ENCODE results near the gene DST. TPM values are rescaled to one million over a fixed set of nuclear protein-coding genes. Genes with fewer than 3 reads are reported as not detected.

DST gene
- total and polyA plus RNA-seq, 2 donors: 56.2 to 311 TPM

- Histone ChIP-seq H3K4me1 (ENCODE audit: control insufficient read depth in 2 of 2, insufficient read depth in 2 of 2, low read length in 2 of 2) (no peaks in the 10 kb centered on the region), H3K27me3 (ENCODE audit: control insufficient read depth in 2 of 2, insufficient read depth in 1 of 2, low read length in 1 of 2) (no peaks in the 10 kb centered on the region), H3K27ac (ENCODE audit: low read depth in 1 of 2, low read length in 1 of 2) (no peak overlapping the region), H3K4me3 (ENCODE audit: low read length in 2 of 2) (no peak overlapping the region), H3K9me3 (ENCODE audit: control insufficient read depth in 2 of 2, insufficient read depth in 1 of 2, low read length in 1 of 2) (no peaks in the 10 kb centered on the region), H3K36me3 (ENCODE audit: control insufficient read depth in 2 of 2, insufficient read depth in 2 of 2, low read length in 1 of 2) (no peaks in the 10 kb centered on the region)
- no peak for DNase-seq (ENCODE audit: low read depth in 6 of 9, low spot score in 9 of 9)
- WGBS: 98% methylated on average over 13 of the region's 13 CpGs
Measured at GRCh38 chr6:56463443-56463842, 179.2 kb downstream of the DST start.

- no peaks in the 10 kb centered on the region for H3K36me3 ChIP-seq (ENCODE audit: control insufficient read depth in 2 of 2, insufficient read depth in 2 of 2, low read length in 1 of 2)
- H3K4me1 ChIP-seq (ENCODE audit: control insufficient read depth in 2 of 2, insufficient read depth in 2 of 2, low read length in 2 of 2): no peaks in the 10 kb centered on the region
- H3K9me3 ChIP-seq (ENCODE audit: control insufficient read depth in 2 of 2, insufficient read depth in 1 of 2, low read length in 1 of 2): no peaks in the 10 kb centered on the region
- no peak overlapping the region for H3K4me3 ChIP-seq (ENCODE audit: low read length in 2 of 2)
- peak overlapping the region in 1 of 2 donors; percentile 34 for H3K27ac ChIP-seq (ENCODE audit: low read depth in 1 of 2, low read length in 1 of 2)
- DNase-seq (ENCODE audit: low read depth in 6 of 9, low spot score in 9 of 9): no peak
- no peaks in the 10 kb centered on the region for H3K27me3 ChIP-seq (ENCODE audit: control insufficient read depth in 2 of 2, insufficient read depth in 1 of 2, low read length in 1 of 2)
- WGBS: 97% methylated on average over 13 of the region's 13 CpGs
Measured at GRCh38 chr6:56459030-56459805, 183.5 kb downstream of the DST start.

- Histone ChIP-seq H3K27me3 (ENCODE audit: control insufficient read depth in 2 of 2, insufficient read depth in 1 of 2, low read length in 1 of 2) (no peaks in the 10 kb centered on the region), H3K9me3 (ENCODE audit: control insufficient read depth in 2 of 2, insufficient read depth in 1 of 2, low read length in 1 of 2) (no peaks in the 10 kb centered on the region), H3K4me3 (ENCODE audit: low read length in 2 of 2) (no peak overlapping the region), H3K36me3 (ENCODE audit: control insufficient read depth in 2 of 2, insufficient read depth in 2 of 2, low read length in 1 of 2) (no peaks in the 10 kb centered on the region), H3K4me1 (ENCODE audit: control insufficient read depth in 2 of 2, insufficient read depth in 2 of 2, low read length in 2 of 2) (no peaks in the 10 kb centered on the region), H3K27ac (ENCODE audit: low read depth in 1 of 2, low read length in 1 of 2) (peak overlapping the region in 1 of 2 donors; percentile 10)
- 87% methylated on average over 5 of the region's 5 CpGs for WGBS
- DNase-seq (ENCODE audit: low read depth in 6 of 9, low spot score in 9 of 9): peak in 1 of 9 donors; percentile 6
Measured at GRCh38 chr6:56458324-56458884, 184.3 kb downstream of the DST start.

- Histone ChIP-seq H3K27me3 (ENCODE audit: control insufficient read depth in 2 of 2, insufficient read depth in 1 of 2, low read length in 1 of 2) (no peaks in the 10 kb centered on the region), H3K36me3 (ENCODE audit: control insufficient read depth in 2 of 2, insufficient read depth in 2 of 2, low read length in 1 of 2) (no peaks in the 10 kb centered on the region), H3K27ac (ENCODE audit: low read depth in 1 of 2, low read length in 1 of 2) (no peak overlapping the region), H3K4me3 (ENCODE audit: low read length in 2 of 2) (no peak overlapping the region), H3K4me1 (ENCODE audit: control insufficient read depth in 2 of 2, insufficient read depth in 2 of 2, low read length in 2 of 2) (no peaks in the 10 kb centered on the region), H3K9me3 (ENCODE audit: control insufficient read depth in 2 of 2, insufficient read depth in 1 of 2, low read length in 1 of 2) (no peaks in the 10 kb centered on the region)
- WGBS: 49% methylated on average over 2 of the region's 2 CpGs
- DNase-seq (ENCODE audit: low read depth in 6 of 9, low spot score in 9 of 9): no peak
Measured at GRCh38 chr6:56456785-56457184, 185.9 kb downstream of the DST start.

GRCh38 chr6:56450882-56451739 is 191.6 kb downstream of the DST start:
- Histone ChIP-seq H3K27me3 (ENCODE audit: control insufficient read depth in 2 of 2, insufficient read depth in 1 of 2, low read length in 1 of 2) (no peaks in the 10 kb centered on the region), H3K4me1 (ENCODE audit: control insufficient read depth in 2 of 2, insufficient read depth in 2 of 2, low read length in 2 of 2) (no peaks in the 10 kb centered on the region), H3K36me3 (ENCODE audit: control insufficient read depth in 2 of 2, insufficient read depth in 2 of 2, low read length in 1 of 2) (no peaks in the 10 kb centered on the region), H3K27ac (ENCODE audit: low read depth in 1 of 2, low read length in 1 of 2) (no peak overlapping the region), H3K9me3 (ENCODE audit: control insufficient read depth in 2 of 2, insufficient read depth in 1 of 2, low read length in 1 of 2) (no peaks in the 10 kb centered on the region), H3K4me3 (ENCODE audit: low read length in 2 of 2) (no peak overlapping the region)
- 92% methylated on average over 2 of the region's 2 CpGs for WGBS
- no peak for DNase-seq (ENCODE audit: low read depth in 6 of 9, low spot score in 9 of 9)

- Histone ChIP-seq H3K4me3 (ENCODE audit: low read length in 2 of 2) (no peak overlapping the region), H3K27me3 (ENCODE audit: control insufficient read depth in 2 of 2, insufficient read depth in 1 of 2, low read length in 1 of 2) (no peaks in the 10 kb centered on the region), H3K27ac (ENCODE audit: low read depth in 1 of 2, low read length in 1 of 2) (no peak overlapping the region), H3K9me3 (ENCODE audit: control insufficient read depth in 2 of 2, insufficient read depth in 1 of 2, low read length in 1 of 2) (no peaks in the 10 kb centered on the region), H3K4me1 (ENCODE audit: control insufficient read depth in 2 of 2, insufficient read depth in 2 of 2, low read length in 2 of 2) (no peaks in the 10 kb centered on the region), H3K36me3 (ENCODE audit: control insufficient read depth in 2 of 2, insufficient read depth in 2 of 2, low read length in 1 of 2) (no peaks in the 10 kb centered on the region)
- DNase-seq (ENCODE audit: low read depth in 6 of 9, low spot score in 9 of 9): no peak
- 82% methylated on average over 3 of the region's 3 CpGs for WGBS
Measured at GRCh38 chr6:56450376-56450775, 192.3 kb downstream of the DST start.

- 96% methylated on average over 1 of the region's 1 CpG for WGBS
Measured at GRCh38 chr6:56448046-56448445, 194.6 kb downstream of the DST start.

GRCh38 chr6:56445818-56446217 is 196.9 kb downstream of the DST start:
- no peak for DNase-seq (ENCODE audit: low read depth in 6 of 9, low spot score in 9 of 9)
- no peak overlapping the region for H3K4me3 ChIP-seq (ENCODE audit: low read length in 2 of 2)
- H3K9me3 ChIP-seq (ENCODE audit: control insufficient read depth in 2 of 2, insufficient read depth in 1 of 2, low read length in 1 of 2): no peaks in the 10 kb centered on the region
- no peaks in the 10 kb centered on the region for H3K4me1 ChIP-seq (ENCODE audit: control insufficient read depth in 2 of 2, insufficient read depth in 2 of 2, low read length in 2 of 2)
- 95% methylated on average over 8 of the region's 8 CpGs for WGBS
- no peak overlapping the region for H3K27ac ChIP-seq (ENCODE audit: low read depth in 1 of 2, low read length in 1 of 2)
- H3K27me3 ChIP-seq (ENCODE audit: control insufficient read depth in 2 of 2, insufficient read depth in 1 of 2, low read length in 1 of 2): no peaks in the 10 kb centered on the region
- H3K36me3 ChIP-seq (ENCODE audit: control insufficient read depth in 2 of 2, insufficient read depth in 2 of 2, low read length in 1 of 2): no peaks in the 10 kb centered on the region

More at GRCh38 chr6:56448046-56448445, 194.6 kb downstream of the DST start:
- no peaks in the 10 kb centered on the region for H3K36me3 ChIP-seq (ENCODE audit: control insufficient read depth in 2 of 2, insufficient read depth in 2 of 2, low read length in 1 of 2)
- no peaks in the 10 kb centered on the region for H3K27me3 ChIP-seq (ENCODE audit: control insufficient read depth in 2 of 2, insufficient read depth in 1 of 2, low read length in 1 of 2)
- H3K27ac ChIP-seq (ENCODE audit: low read depth in 1 of 2, low read length in 1 of 2): no peak overlapping the region
- H3K4me3 ChIP-seq (ENCODE audit: low read length in 2 of 2): no peak overlapping the region
- no peaks in the 10 kb centered on the region for H3K9me3 ChIP-seq (ENCODE audit: control insufficient read depth in 2 of 2, insufficient read depth in 1 of 2, low read length in 1 of 2)
- no peaks in the 10 kb centered on the region for H3K4me1 ChIP-seq (ENCODE audit: control insufficient read depth in 2 of 2, insufficient read depth in 2 of 2, low read length in 2 of 2)
- DNase-seq (ENCODE audit: low read depth in 6 of 9, low spot score in 9 of 9): no peak

- 95% methylated on average over 2 of the region's 2 CpGs for WGBS
- no peaks in the 10 kb centered on the region for H3K36me3 ChIP-seq (ENCODE audit: control insufficient read depth in 2 of 2, insufficient read depth in 2 of 2, low read length in 1 of 2)
Measured at GRCh38 chr6:56444855-56445254, 197.8 kb downstream of the DST start.

More at GRCh38 chr6:56444855-56445254, 197.8 kb downstream of the DST start:
- DNase-seq (ENCODE audit: low read depth in 6 of 9, low spot score in 9 of 9): no peak
- H3K27ac ChIP-seq (ENCODE audit: low read depth in 1 of 2, low read length in 1 of 2): no peak overlapping the region
- H3K4me3 ChIP-seq (ENCODE audit: low read length in 2 of 2): no peak overlapping the region
- no peaks in the 10 kb centered on the region for H3K9me3 ChIP-seq (ENCODE audit: control insufficient read depth in 2 of 2, insufficient read depth in 1 of 2, low read length in 1 of 2)
- no peaks in the 10 kb centered on the region for H3K27me3 ChIP-seq (ENCODE audit: control insufficient read depth in 2 of 2, insufficient read depth in 1 of 2, low read length in 1 of 2)
- H3K4me1 ChIP-seq (ENCODE audit: control insufficient read depth in 2 of 2, insufficient read depth in 2 of 2, low read length in 2 of 2): no peaks in the 10 kb centered on the region
